SH-SY5Y (cell line): ENCODE results near the gene RIPOR3.

ENCODE experiments used
- GATA2 ChIP-seq: IDR thresholded peaks from 2 replicates; pipeline ENCODE4 v1.6.1; 2011; ENCODE audit warnings: mild to moderate bottlenecking, low read depth, low read length
- GATA3 ChIP-seq: IDR thresholded peaks from 2 replicates; pipeline ENCODE4 v1.6.1; 2011; ENCODE audit warnings: low read depth, mild to moderate bottlenecking, low read length, moderate library complexity

GRCh38 chr20:50658804-50659380 lies 32.5 kb downstream of the RIPOR3 start:
- no peak for TF ChIP-seq GATA2
- no peak for TF ChIP-seq GATA3
